OCI-LY7 (cell line): ENCODE measurements around the gene ARL15. TPM values are rescaled to one million over a fixed set of nuclear protein-coding genes. Genes with fewer than 3 reads are reported as not detected.

Source experiments
- BruUV-seq: library from RNA; stranded (reverse); fragments of 400-500 nt; replicated peaks from 2 replicates; lab custom pipeline; 2021; lab: Mats Ljungman, UMichigan
- CTCF ChIA-PET: fragments of 300-600 bp; sonication (Branson Sonifier 250); formaldehyde crosslinking; loops from one replicate; lab custom pipeline; 2022; ENCODE audit warnings: antibody characterized with exemption; ENCODE audit not compliant: unreplicated experiment; lab: Charles Lee
- POLR2A ChIA-PET: fragments of 300-600 bp; sonication (Branson Sonifier 250); formaldehyde crosslinking; loops from one replicate; lab custom pipeline; 2022; ENCODE audit warnings: antibody characterized with exemption; lab: Charles Lee
- DNase-seq: peaks from one replicate; pipeline ENCODE4 v3.0.0-alpha.2; 2015; ENCODE audit warnings: low spot score
- H2AFZ ChIP-seq: fragments of 200-600 bp; sonication (generic), shearing (Covaris generic); 2 replicates; pipeline ENCODE4 v1.6.1; 2014; ENCODE audit warnings: mild to moderate bottlenecking, antibody characterized with exemption, low read length, moderate library complexity
- H3K27ac ChIP-seq: fragments of 200-600 bp; sonication (generic); 2 replicates; pipeline ENCODE4 v1.5.1; 2014; ENCODE audit warnings: mixed run types, low read depth, mild to moderate bottlenecking, moderate library complexity, low read length, inconsistent platforms; ENCODE audit not compliant: poor library complexity, severe bottlenecking
- H3K36me3 ChIP-seq: fragments of 200-600 bp; sonication (generic); 2 replicates; pipeline ENCODE4 v1.6.1; 2014; ENCODE audit warnings: mild to moderate bottlenecking, antibody characterized with exemption, low read length, moderate library complexity, mixed read lengths; ENCODE audit not compliant: insufficient read depth
- H3K4me1 ChIP-seq: fragments of 200-600 bp; sonication (generic); 2 replicates; pipeline ENCODE4 v1.5.1; 2014; ENCODE audit warnings: mild to moderate bottlenecking, low read length; ENCODE audit not compliant: insufficient read depth, poor library complexity, severe bottlenecking
- H3K4me2 ChIP-seq: fragments of 200-600 bp; sonication (generic); 2 replicates; pipeline ENCODE4 v1.6.1; 2014; ENCODE audit warnings: mild to moderate bottlenecking, low read length
- H3K4me3 ChIP-seq: fragments of 200-600 bp; sonication (generic); 2 replicates; pipeline ENCODE4 v1.5.1; 2014; ENCODE audit warnings: mild to moderate bottlenecking, low read depth, low read length; ENCODE audit not compliant: poor library complexity, severe bottlenecking
- H3K79me2 ChIP-seq: fragments of 200-600 bp; sonication (generic); 2 replicates; pipeline ENCODE4 v1.6.1; 2016; ENCODE audit warnings: low read depth, mild to moderate bottlenecking, low read length, moderate library complexity, mixed read lengths; ENCODE audit not compliant: insufficient read depth
- H3K9me2 ChIP-seq: fragments of 200-600 bp; sonication (generic); 2 replicates; pipeline ENCODE4 v1.6.1; 2016; ENCODE audit warnings: mild to moderate bottlenecking, low read length, mixed read lengths; ENCODE audit not compliant: insufficient read depth
- H3K9me3 ChIP-seq: fragments of 200-600 bp; sonication (generic); 2 replicates; pipeline ENCODE4 v1.6.1; 2014; ENCODE audit warnings: mild to moderate bottlenecking, mixed run types, low read length, mixed read lengths
- H4K20me1 ChIP-seq: fragments of 200-600 bp; sonication (generic); 2 replicates; pipeline ENCODE4 v1.6.1; 2014; ENCODE audit warnings: mild to moderate bottlenecking, antibody characterized with exemption, low read length, moderate library complexity, mixed read lengths; ENCODE audit not compliant: insufficient read depth
- CTCF ChIP-seq: fragments of 200-600 bp; sonication (generic); conservative IDR thresholded peaks from 2 replicates; pipeline ENCODE4 v1.5.1; 2014; ENCODE audit warnings: mild to moderate bottlenecking, antibody characterized with exemption, low read length, moderate library complexity, mixed read lengths
- EZH2phosphoT487 ChIP-seq: fragments of 200-600 bp; sonication (generic); IDR thresholded peaks from 2 replicates; pipeline ENCODE4 v1.6.1; 2018; ENCODE audit warnings: low read depth, borderline replicate concordance, mild to moderate bottlenecking, mixed run types, antibody characterized with exemption, low read length, moderate library complexity, mixed read lengths
- intact Hi-C: fragments of 100-400 bp; cut with micrococcal nuclease; formaldehyde crosslinking; loops from one replicate; pipeline ENCODE4 v1.10.0; 2022; ENCODE audit not compliant: unreplicated experiment
- total RNA-seq, 2 experiments: library from RNA; depleted of rRNA in 1 of 2; stranded (reverse); fragments of >200 nt in 1 of 2; shearing (Covaris generic) in 1 of 2; gene quantifications; 2 replicates each; pipeline ENCODE4 v1.2.3, GENCODE V29; 2014 to 2022

ARL15 gene
- total RNA-seq, 2 experiments from 2014 or later = 18.8 to 24.4 TPM

- no peak for DNase-seq
- POLR2A ChIA-PET = no interaction called here
- no peaks in the 10 kb centered on the region for H3K36me3 ChIP-seq
- H4K20me1 ChIP-seq = no peaks in the 10 kb centered on the region
- H3K4me2 ChIP-seq = no peak overlapping the region
- H3K27ac ChIP-seq = no peak overlapping the region
- H3K79me2 ChIP-seq = no peaks in the 10 kb centered on the region
- CTCF ChIA-PET = no interaction called here
- no peaks in the 10 kb centered on the region for H3K4me1 ChIP-seq
- intact Hi-C loops = no loop called here
- H3K4me3 ChIP-seq = no peak overlapping the region
- H3K9me2 ChIP-seq = peaks cover 3% of the 10 kb centered on the region; the same call in 1 of the 2 replicates
- H2AFZ ChIP-seq = no peak overlapping the region
- no TSS peak for BruUV-seq
- no peaks in the 10 kb centered on the region for H3K9me3 ChIP-seq
- TF ChIP-seq CTCF = no peak
- no peak for TF ChIP-seq EZH2phosphoT487
Measured at GRCh38 chr5:54264574-54264973, 45.8 kb downstream of the ARL15 start.

GRCh38 chr5:54263447-54263846 is 46.9 kb downstream of the ARL15 start:
- no TSS peak for BruUV-seq
- no peaks in the 10 kb centered on the region for H3K9me3 ChIP-seq
- ChIA-PET POLR2A (no interaction called here), CTCF (no interaction called here)
- H3K36me3 ChIP-seq = no peaks in the 10 kb centered on the region
- intact Hi-C loops = no loop called here
- no peaks in the 10 kb centered on the region for H4K20me1 ChIP-seq
- H2AFZ ChIP-seq = no peak overlapping the region
- no peak overlapping the region for H3K4me3 ChIP-seq
- DNase-seq = no peak
- H3K4me2 ChIP-seq = no peak overlapping the region
- H3K79me2 ChIP-seq = no peaks in the 10 kb centered on the region
- peaks cover 3% of the 10 kb centered on the region; the same call in 1 of the 2 replicates for H3K9me2 ChIP-seq
- no peaks in the 10 kb centered on the region for H3K4me1 ChIP-seq
- no peak for TF ChIP-seq CTCF
- no peak overlapping the region for H3K27ac ChIP-seq

GRCh38 chr5:54261596-54261995 is 48.8 kb downstream of the ARL15 start:
- POLR2A ChIA-PET = no interaction called here
- H3K79me2 ChIP-seq = no peaks in the 10 kb centered on the region
- intact Hi-C loops = no loop called here

More at GRCh38 chr5:54261596-54261995, 48.8 kb downstream of the ARL15 start:
- CTCF ChIA-PET = no interaction called here
- no peak for TF ChIP-seq CTCF
- no peak for TF ChIP-seq EZH2phosphoT487
- no peak for DNase-seq
- H4K20me1 ChIP-seq = no peaks in the 10 kb centered on the region
- H3K9me2 ChIP-seq = peaks cover 3% of the 10 kb centered on the region; the same call in 1 of the 2 replicates
- H2AFZ ChIP-seq = no peak overlapping the region
- H3K4me3 ChIP-seq = no peak overlapping the region
- H3K4me1 ChIP-seq = peaks cover 2% of the 10 kb centered on the region
- H3K36me3 ChIP-seq = no peaks in the 10 kb centered on the region
- H3K4me2 ChIP-seq = no peak overlapping the region
- no peak overlapping the region for H3K27ac ChIP-seq
- H3K9me3 ChIP-seq = no peaks in the 10 kb centered on the region
- no TSS peak for BruUV-seq
